A549 (cell line): Measurements from ENCODE around the gene FOXP1. TPM values are rescaled to one million over a fixed set of nuclear protein-coding genes. Genes with fewer than 3 reads are reported as not detected.

Experiments
- ATAC-seq, 2 experiments: fragments of 200-7000 bp in 1 of 2; fragments of >200 bp in 1 of 2; cut with Nextera tagmentation in 1 of 2; cut with Tn5 transposase in 1 of 2; 3 replicates each; pipeline versions ENCODE4 v1.8.0 to v1.9.1; 2018 to 2020; ENCODE audit warnings: mild to moderate bottlenecking in 1 of 2, moderate library complexity in 1 of 2
- CTCF ChIA-PET: fragments of 300-600 bp; sonication (Branson Sonifier 250); formaldehyde crosslinking; extraction: SDS; loops from one replicate; lab custom pipeline; 2021; ENCODE audit warnings: antibody characterized with exemption, inconsistent platforms; lab: Yijun Ruan, JAX
- POLR2A ChIA-PET: fragments of 350-600 bp; formaldehyde crosslinking; extraction: SDS; loops from one replicate; lab custom pipeline; 2021; ENCODE audit warnings: antibody characterized with exemption, inconsistent platforms; lab: Yijun Ruan, JAX
- DNase-seq, 2 experiments: peaks; one replicate each; pipeline versions ENCODE4 v3.0.0 to v3.0.0-alpha.2; 2011 to 2016; ENCODE audit warnings: low read depth in 1 of 2, low spot score in 1 of 2
- FAIRE-seq: peaks from 2 replicates; lab custom pipeline; 2011; peaks lifted over from hg19 to GRCh38; lab: Jason Lieb, UNC
- H3K27ac ChIP-seq, 2 experiments: fragments of >200 bp; sonication (Bioruptor Twin); formaldehyde crosslinking; 3 replicates each; pipeline ENCODE4 v1.5.1; 2016 to 2017
- H3K4me1 ChIP-seq: fragments of >200 bp; sonication (Bioruptor Twin); formaldehyde crosslinking; 3 replicates; pipeline ENCODE4 v1.6.1; 2016
- H3K4me2 ChIP-seq: fragments of >200 bp; sonication (Bioruptor Twin); formaldehyde crosslinking; 3 replicates; pipeline ENCODE4 v1.6.1; 2016
- H3K4me3 ChIP-seq: fragments of >200 bp; sonication (Bioruptor Twin); formaldehyde crosslinking; 3 replicates; pipeline ENCODE4 v1.5.1; 2016
- H3K9me3 ChIP-seq: fragments of >200 bp; sonication (Bioruptor Twin); formaldehyde crosslinking; 3 replicates; pipeline ENCODE4 v1.6.1; 2016
- CBX8 ChIP-seq: fragments of 200-600 bp; sonication (generic); IDR thresholded peaks from 2 replicates; pipeline ENCODE4 v1.6.1; 2016
- CEBPB ChIP-seq, 2 experiments: fragments of >200 bp in 1 of 2; sonication (Bioruptor Twin) in 1 of 2; formaldehyde crosslinking in 1 of 2; IDR thresholded peaks; 2 replicates each; pipeline ENCODE4 v1.6.1; 2012 to 2016
- CHD2 ChIP-seq: fragments of 150-350 bp; IDR thresholded peaks from 2 replicates; pipeline ENCODE4 v1.6.1; 2014; ENCODE audit warnings: low read length; ENCODE audit not compliant: partially characterized antibody
- EHF ChIP-seq: fragments of 250-450 bp; sonication (Bioruptor Pico); IDR thresholded peaks from 2 replicates; pipeline ENCODE4 v1.5.0; 2020; ENCODE audit warnings: mild to moderate bottlenecking
- ESRRA ChIP-seq: fragments of 150-350 bp; IDR thresholded peaks from 2 replicates; pipeline ENCODE4 v1.6.1; 2014; ENCODE audit warnings: mild to moderate bottlenecking, low read length, borderline replicate concordance
- FOSB ChIP-seq: fragments of 250-450 bp; sonication (Bioruptor Pico); IDR thresholded peaks from 2 replicates; pipeline ENCODE4 v1.5.0; 2020; ENCODE audit warnings: mild to moderate bottlenecking, moderate library complexity
- FOXS1 ChIP-seq: fragments of 250-450 bp; sonication (Bioruptor Pico); IDR thresholded peaks from 2 replicates; pipeline ENCODE4 v1.5.0; 2020; ENCODE audit warnings: mild to moderate bottlenecking, moderate library complexity
- GATA3 ChIP-seq: IDR thresholded peaks from 2 replicates; pipeline ENCODE4 v1.6.1; 2012; ENCODE audit warnings: borderline replicate concordance
- HDAC2 ChIP-seq: fragments of 200-600 bp; sonication (generic); IDR thresholded peaks from 2 replicates; pipeline ENCODE4 v1.6.1; 2016
- HEYL ChIP-seq: fragments of 250-450 bp; sonication (Bioruptor Pico); IDR thresholded peaks from 2 replicates; pipeline ENCODE4 v1.8.0; 2021; ENCODE audit warnings: mild to moderate bottlenecking, moderate library complexity
- HOXA7 ChIP-seq: fragments of 250-450 bp; sonication (Bioruptor Pico); IDR thresholded peaks from 2 replicates; pipeline ENCODE4 v1.5.0; 2020; ENCODE audit warnings: mild to moderate bottlenecking, moderate library complexity
- HOXB13 ChIP-seq: fragments of 250-450 bp; sonication (Bioruptor Pico); IDR thresholded peaks from 2 replicates; pipeline ENCODE4 v1.5.0; 2020; ENCODE audit warnings: low read depth, mild to moderate bottlenecking, moderate library complexity
- JUN ChIP-seq, 2 experiments: fragments of >200 bp; sonication (Bioruptor Twin); formaldehyde crosslinking; IDR thresholded peaks; 2 replicates in 1 of 2; 3 replicates in 1 of 2; pipeline ENCODE4 v1.6.1; 2016 to 2017
- KDM5A ChIP-seq: fragments of 200-600 bp; sonication (generic); IDR thresholded peaks from 2 replicates; pipeline ENCODE4 v1.6.1; 2016; ENCODE audit warnings: antibody characterized with exemption, mild to moderate bottlenecking
- MAFK ChIP-seq: fragments of 450-650 bp; IDR thresholded peaks from 2 replicates; pipeline ENCODE4 v1.6.1; 2014; ENCODE audit not compliant: partially characterized antibody
- MYC ChIP-seq: IDR thresholded peaks from 2 replicates; pipeline ENCODE4 v1.6.1; 2012; ENCODE audit warnings: mild to moderate bottlenecking, inconsistent platforms, low read length, improper control_type of control experiment, borderline replicate concordance
- NFE2L2 ChIP-seq: fragments of 150-350 bp; conservative IDR thresholded peaks from 2 replicates; pipeline ENCODE4 v1.6.1; 2014; ENCODE audit warnings: low read length
- NPAS2 ChIP-seq: fragments of 250-450 bp; sonication (Bioruptor Pico); IDR thresholded peaks from 2 replicates; pipeline ENCODE4 v1.8.0; 2022; ENCODE audit warnings: mild to moderate bottlenecking, moderate library complexity, borderline replicate concordance
- NR3C1 ChIP-seq: fragments of >200 bp; sonication (Bioruptor Twin); formaldehyde crosslinking; IDR thresholded peaks from 3 replicates; pipeline ENCODE4 v1.6.1; 2017
- PHF8 ChIP-seq: fragments of 200-600 bp; sonication (generic); IDR thresholded peaks from 2 replicates; pipeline ENCODE4 v1.6.1; 2016; ENCODE audit warnings: low read depth, mild to moderate bottlenecking, antibody characterized with exemption, moderate library complexity, borderline replicate concordance
- POLR2AphosphoS2 ChIP-seq: conservative IDR thresholded peaks from 2 replicates; pipeline ENCODE4 v1.6.1; 2012; ENCODE audit warnings: low read length, improper control_type of control experiment, inconsistent platforms
- RFX5 ChIP-seq: fragments of 450-650 bp; IDR thresholded peaks from 2 replicates; pipeline ENCODE4 v1.7.1; 2014; ENCODE audit warnings: antibody characterized with exemption, mild to moderate bottlenecking, moderate library complexity
- SREBF2 ChIP-seq: fragments of 450-650 bp; IDR thresholded peaks from 2 replicates; pipeline ENCODE4 v1.6.1; 2014; ENCODE audit warnings: mild to moderate bottlenecking, moderate library complexity
- ZC3H11A ChIP-seq: fragments of 450-650 bp; IDR thresholded peaks from 2 replicates; pipeline ENCODE4 v1.6.1; 2014; ENCODE audit warnings: antibody characterized with exemption, mild to moderate bottlenecking
- ZNF302 ChIP-seq: fragments of 250-450 bp; sonication (Bioruptor Pico); IDR thresholded peaks from 2 replicates; pipeline ENCODE4 v1.9.0; 2021; ENCODE audit warnings: inconsistent platforms, mild to moderate bottlenecking, moderate library complexity
- WGBS: methylation state at CpG from one replicate; pipeline ENCODE4 v1.1.6; 2017; ENCODE audit errors: missing lambda C conversion rate; 5-methylcytosine and 5-hydroxymethylcytosine counted together
- polyA plus RNA-seq, 4 experiments: library from polyadenylated mRNA; depleted of rRNA in 3 of 4; stranded (reverse); fragments of >200 nt; fragmentation: RNase III in 1 of 4; extraction: RNeasy Plus Mini Kit Qiagen cat#74134 plus additional on column Dnase treatment in 1 of 4; gene quantifications; 2 replicates in 3 of 4; 3 replicates in 1 of 4; pipeline ENCODE4 v1.2.3, GENCODE V29; 2011 to 2017
- TF ChIP-seq, protein P1 (sequence below): IDR thresholded peaks from 2 replicates; pipeline ENCODE4 v1.6.1; 2012; ENCODE audit warnings: low read depth, borderline replicate concordance
- TF ChIP-seq, protein P2 (sequence below): fragments of 250-450 bp; sonication (Bioruptor Pico); IDR thresholded peaks from 2 replicates; pipeline ENCODE4 v1.5.0; 2020; ENCODE audit warnings: low read depth, mild to moderate bottlenecking, moderate library complexity
- TF ChIP-seq, protein P3 (sequence below): fragments of 150-350 bp; IDR thresholded peaks from 2 replicates; pipeline ENCODE4 v1.6.1; 2014; ENCODE audit warnings: low read depth, mild to moderate bottlenecking, low read length
- TF ChIP-seq, protein P4 (sequence below): IDR thresholded peaks from 2 replicates; pipeline ENCODE4 v1.6.1; 2012
- TF ChIP-seq, protein P5 (sequence below): fragments of 250-450 bp; sonication (Bioruptor Pico); IDR thresholded peaks from 2 replicates; pipeline ENCODE4 v1.5.0; 2021; ENCODE audit warnings: mild to moderate bottlenecking, moderate library complexity, borderline replicate concordance

Gene FOXP1
- polyA plus RNA-seq, 2 of the 4 experiments (the other 2 are of a cell fraction) = 12.8 to 13.9 TPM

- CTCF ChIA-PET = interaction anchor here (1.0 kb wide), 1 partner anchor 18 kb away, joined by 3 read pairs; no protein-coding TSS in a partner anchor
- no peak for FAIRE-seq
Measured at GRCh38 chr3:71346061-71346460, 237.5 kb downstream of the FOXP1 start.

DNA sequence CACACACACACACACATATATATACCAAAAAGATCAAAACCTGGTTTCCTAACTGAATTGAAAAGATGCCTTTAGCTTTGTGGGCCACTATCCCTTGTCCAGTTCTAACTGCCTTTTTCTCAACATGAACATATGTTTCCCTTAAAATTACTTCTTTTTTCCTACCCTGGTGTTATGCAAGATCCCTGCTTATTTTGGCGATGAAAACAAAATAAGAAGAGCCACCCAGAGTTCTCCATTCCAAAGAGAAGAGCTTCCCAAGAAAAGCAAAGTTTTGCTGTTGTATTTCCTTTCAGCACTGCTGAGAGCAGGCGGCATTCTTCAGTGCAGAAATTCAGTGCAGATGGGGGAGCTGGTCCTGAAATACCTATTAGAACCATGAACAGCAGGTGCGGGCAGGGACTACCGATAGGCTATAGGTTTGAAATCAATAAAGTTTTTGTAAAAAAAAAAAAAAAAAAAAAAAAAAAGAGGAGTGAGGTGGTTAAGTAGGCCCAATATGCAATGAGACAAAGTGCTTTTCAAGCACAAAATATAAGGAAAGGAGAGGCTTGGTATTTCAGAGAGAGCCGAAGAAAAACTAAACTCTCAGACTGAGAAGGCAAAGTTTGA is 238.0 kb downstream of the FOXP1 start:
- DNase-seq = no peak

More at GRCh38 chr3:71346061-71346460, 237.5 kb downstream of the FOXP1 start:
- no peak overlapping the region for H3K27ac ChIP-seq
- H3K9me3 ChIP-seq = peaks cover 3% of the 10 kb centered on the region; the same call in 1 of the 3 replicates
- DNase-seq (no peak), ATAC-seq (no peak)
- 88% methylated on average over 4 of the region's 4 CpGs for WGBS
- H3K4me1 ChIP-seq = no peaks in the 10 kb centered on the region
- no peak overlapping the region for H3K4me2 ChIP-seq
- no peak for TF ChIP-seq HOXA7 (CRISPR knock-in tag)
- no peak overlapping the region for H3K4me3 ChIP-seq
- POLR2A ChIA-PET = no interaction called here

DNA sequence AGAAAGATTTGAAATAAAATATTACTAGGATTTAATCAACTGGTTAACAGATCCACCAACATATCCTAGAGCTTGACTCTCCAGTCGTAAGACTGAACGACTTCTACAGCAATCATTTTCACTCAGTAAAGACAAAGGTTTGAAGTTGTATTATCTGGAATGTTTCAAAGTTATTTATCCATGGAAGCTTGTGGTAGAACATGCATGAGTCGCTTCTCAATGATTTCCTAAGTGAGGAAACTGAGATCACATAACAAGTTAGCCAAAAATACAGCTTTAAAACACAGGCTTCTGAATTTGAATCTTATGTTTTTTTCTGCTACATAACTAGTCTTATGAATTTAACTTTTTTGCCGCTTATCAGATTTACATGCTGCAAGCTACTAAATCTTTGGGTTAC is 241.8 kb downstream of the FOXP1 start:
- peaks cover 3% of the 10 kb centered on the region; the same call in 1 of the 3 replicates for H3K9me3 ChIP-seq
- H3K4me1 ChIP-seq = no peaks in the 10 kb centered on the region
- no peak overlapping the region for H3K4me2 ChIP-seq
- no peak for FAIRE-seq
- ChIA-PET CTCF (interaction anchor here (1.4 to 1.6 kb wide), 2 partner anchors 54 to 246 kb away, joined by 3 read pairs; no protein-coding TSS in a partner anchor), POLR2A (no interaction called here)
- no peak overlapping the region for H3K4me3 ChIP-seq
- DNase-seq = no peak
- no peak for ATAC-seq
- H3K27ac ChIP-seq = no peak overlapping the region
- WGBS = 77% methylated on average over 4 of the region's 4 CpGs
- TF ChIP-seq PHF8 = no peak
- TF ChIP-seq JUN (IDR thresholded peaks at IDR 0.05) = no peak
- no peak for TF ChIP-seq CHD2
- TF ChIP-seq CEBPB (IDR thresholded peaks at IDR 0.05) = no peak
- no peak for TF ChIP-seq MYC
- TF ChIP-seq MAFK = no peak
- no peak for TF ChIP-seq EHF (CRISPR knock-in tag)
- no peak for TF ChIP-seq FOXS1 (CRISPR knock-in tag)
- no peak for TF ChIP-seq KDM5A
- no peak for TF ChIP-seq NR3C1
- TF ChIP-seq SREBF2 = no peak
- TF ChIP-seq NPAS2 (CRISPR knock-in tag) = no peak
- no peak for TF ChIP-seq GATA3
- TF ChIP-seq, protein P1, sequence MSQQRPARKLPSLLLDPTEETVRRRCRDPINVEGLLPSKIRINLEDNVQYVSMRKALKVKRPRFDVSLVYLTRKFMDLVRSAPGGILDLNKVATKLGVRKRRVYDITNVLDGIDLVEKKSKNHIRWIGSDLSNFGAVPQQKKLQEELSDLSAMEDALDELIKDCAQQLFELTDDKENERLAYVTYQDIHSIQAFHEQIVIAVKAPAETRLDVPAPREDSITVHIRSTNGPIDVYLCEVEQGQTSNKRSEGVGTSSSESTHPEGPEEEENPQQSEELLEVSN = no peak
- no peak for TF ChIP-seq ZNF302 (CRISPR knock-in tag)
- no peak for TF ChIP-seq HDAC2
- no peak for TF ChIP-seq RFX5
- no peak for TF ChIP-seq ESRRA

More for the DNA sequence above, 238.0 kb downstream of the FOXP1 start:
- H3K9me3 ChIP-seq = peaks cover 3% of the 10 kb centered on the region; the same call in 1 of the 3 replicates
- no peaks in the 10 kb centered on the region for H3K4me1 ChIP-seq
- H3K4me2 ChIP-seq = no peak overlapping the region
- ATAC-seq = no peak
- no peak overlapping the region for H3K4me3 ChIP-seq
- WGBS = 75% methylated on average over 5 of the region's 5 CpGs
- FAIRE-seq = no peak
- TF ChIP-seq HOXB13 (CRISPR knock-in tag) = no peak
- TF ChIP-seq HOXA7 (CRISPR knock-in tag) = no peak
- no peak for TF ChIP-seq ZC3H11A
- no peak for TF ChIP-seq NFE2L2
- TF ChIP-seq, protein P2, sequence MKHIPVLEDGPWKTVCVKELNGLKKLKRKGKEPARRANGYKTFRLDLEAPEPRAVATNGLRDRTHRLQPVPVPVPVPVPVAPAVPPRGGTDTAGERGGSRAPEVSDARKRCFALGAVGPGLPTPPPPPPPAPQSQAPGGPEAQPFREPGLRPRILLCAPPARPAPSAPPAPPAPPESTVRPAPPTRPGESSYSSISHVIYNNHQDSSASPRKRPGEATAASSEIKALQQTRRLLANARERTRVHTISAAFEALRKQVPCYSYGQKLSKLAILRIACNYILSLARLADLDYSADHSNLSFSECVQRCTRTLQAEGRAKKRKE (CRISPR knock-in tag) = no peak
- no peak for TF ChIP-seq FOSB (CRISPR knock-in tag)
- TF ChIP-seq, protein P3, sequence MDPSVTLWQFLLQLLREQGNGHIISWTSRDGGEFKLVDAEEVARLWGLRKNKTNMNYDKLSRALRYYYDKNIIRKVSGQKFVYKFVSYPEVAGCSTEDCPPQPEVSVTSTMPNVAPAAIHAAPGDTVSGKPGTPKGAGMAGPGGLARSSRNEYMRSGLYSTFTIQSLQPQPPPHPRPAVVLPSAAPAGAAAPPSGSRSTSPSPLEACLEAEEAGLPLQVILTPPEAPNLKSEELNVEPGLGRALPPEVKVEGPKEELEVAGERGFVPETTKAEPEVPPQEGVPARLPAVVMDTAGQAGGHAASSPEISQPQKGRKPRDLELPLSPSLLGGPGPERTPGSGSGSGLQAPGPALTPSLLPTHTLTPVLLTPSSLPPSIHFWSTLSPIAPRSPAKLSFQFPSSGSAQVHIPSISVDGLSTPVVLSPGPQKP = no peak
- TF ChIP-seq POLR2AphosphoS2 = no peak
- no peak for TF ChIP-seq ESRRA
- no peak for TF ChIP-seq ZNF302 (CRISPR knock-in tag)
- TF ChIP-seq, protein P4, sequence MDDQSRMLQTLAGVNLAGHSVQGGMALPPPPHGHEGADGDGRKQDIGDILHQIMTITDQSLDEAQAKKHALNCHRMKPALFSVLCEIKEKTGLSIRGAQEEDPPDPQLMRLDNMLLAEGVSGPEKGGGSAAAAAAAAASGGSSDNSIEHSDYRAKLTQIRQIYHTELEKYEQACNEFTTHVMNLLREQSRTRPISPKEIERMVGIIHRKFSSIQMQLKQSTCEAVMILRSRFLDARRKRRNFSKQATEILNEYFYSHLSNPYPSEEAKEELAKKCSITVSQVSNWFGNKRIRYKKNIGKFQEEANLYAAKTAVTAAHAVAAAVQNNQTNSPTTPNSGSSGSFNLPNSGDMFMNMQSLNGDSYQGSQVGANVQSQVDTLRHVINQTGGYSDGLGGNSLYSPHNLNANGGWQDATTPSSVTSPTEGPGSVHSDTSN = no peak
- no peak for TF ChIP-seq SREBF2
- TF ChIP-seq, protein P5, sequence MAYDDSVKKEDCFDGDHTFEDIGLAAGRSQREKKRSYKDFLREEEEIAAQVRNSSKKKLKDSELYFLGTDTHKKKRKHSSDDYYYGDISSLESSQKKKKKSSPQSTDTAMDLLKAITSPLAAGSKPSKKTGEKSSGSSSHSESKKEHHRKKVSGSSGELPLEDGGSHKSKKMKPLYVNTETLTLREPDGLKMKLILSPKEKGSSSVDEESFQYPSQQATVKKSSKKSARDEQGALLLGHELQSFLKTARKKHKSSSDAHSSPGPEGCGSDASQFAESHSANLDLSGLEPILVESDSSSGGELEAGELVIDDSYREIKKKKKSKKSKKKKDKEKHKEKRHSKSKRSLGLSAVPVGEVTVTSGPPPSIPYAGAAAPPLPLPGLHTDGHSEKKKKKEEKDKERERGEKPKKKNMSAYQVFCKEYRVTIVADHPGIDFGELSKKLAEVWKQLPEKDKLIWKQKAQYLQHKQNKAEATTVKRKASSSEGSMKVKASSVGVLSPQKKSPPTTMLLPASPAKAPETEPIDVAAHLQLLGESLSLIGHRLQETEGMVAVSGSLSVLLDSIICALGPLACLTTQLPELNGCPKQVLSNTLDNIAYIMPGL (CRISPR knock-in tag) = no peak
- TF ChIP-seq HEYL (CRISPR knock-in tag) = no peak
- no peak for TF ChIP-seq CBX8
- TF ChIP-seq KDM5A = no peak
- TF ChIP-seq EHF (CRISPR knock-in tag) = no peak
- TF ChIP-seq NR3C1 = no peak
- CTCF ChIA-PET = interaction anchor here (1.0 to 1.1 kb wide), 2 partner anchors 18 to 103 kb away, joined by 3 to 5 read pairs; no protein-coding TSS in a partner anchor
- POLR2A ChIA-PET = no interaction called here
- H3K27ac ChIP-seq = no peak overlapping the region
